Fibroblast of lung (primary cell): ENCODE data around the gene SP140L. TPM values are rescaled to one million over a fixed set of nuclear protein-coding genes. Genes with fewer than 3 reads are reported as not detected.

ENCODE experiments used
- DNase-seq, 2 donors: peaks; one replicate each; pipeline versions ENCODE4 v3.0.0 to v3.0.0-alpha.2; 2010; ENCODE audit warnings: low read depth in 2 of 2
- H2AFZ ChIP-seq: 2 replicates; pipeline ENCODE4 v1.5.1; 2012; ENCODE audit warnings: low read length, control low read depth, inconsistent platforms
- H3K27ac ChIP-seq: 2 replicates; pipeline ENCODE4 v1.5.1; 2011; ENCODE audit warnings: low read length, control low read depth; ENCODE audit not compliant: insufficient read depth
- H3K27me3 ChIP-seq: 2 replicates; pipeline ENCODE4 v1.5.1; 2011; ENCODE audit warnings: mild to moderate bottlenecking, low read length; ENCODE audit not compliant: control insufficient read depth, insufficient read depth
- H3K36me3 ChIP-seq: 2 replicates; pipeline ENCODE4 v1.5.1; 2011; ENCODE audit warnings: low read length; ENCODE audit not compliant: control insufficient read depth, insufficient read depth
- H3K4me1 ChIP-seq: 2 replicates; pipeline ENCODE4 v1.5.1; 2011; ENCODE audit warnings: low read length; ENCODE audit not compliant: control insufficient read depth, insufficient read depth; ENCODE audit errors: extremely low read depth
- H3K4me2 ChIP-seq: 2 replicates; pipeline ENCODE4 v1.5.1; 2011; ENCODE audit warnings: low read length, control low read depth; ENCODE audit not compliant: insufficient read depth; ENCODE audit errors: extremely low read depth
- H3K4me3 ChIP-seq, 4 experiments: fragments of 200-600 bp in 1 of 4; sonication (generic) in 1 of 4; replicated peaks in 1 of 4; 2 replicates each; pipeline ENCODE4 v1.5.1; 2011 to 2016; ENCODE audit warnings: low read length in 4 of 4, low read depth in 3 of 4, mild to moderate bottlenecking in 3 of 4, control low read depth in 2 of 4, inconsistent platforms in 1 of 4, mixed read lengths in 1 of 4; ENCODE audit not compliant: insufficient read depth in 1 of 4; ENCODE audit errors: control extremely low read depth in 1 of 4
- H3K79me2 ChIP-seq: 2 replicates; pipeline ENCODE4 v1.5.1; 2012; ENCODE audit warnings: mild to moderate bottlenecking, low read length, inconsistent platforms; ENCODE audit not compliant: control insufficient read depth, insufficient read depth
- H3K9ac ChIP-seq: 2 replicates; pipeline ENCODE4 v1.5.1; 2011; ENCODE audit warnings: mild to moderate bottlenecking, low read length, control low read depth; ENCODE audit not compliant: insufficient read depth
- H3K9me3 ChIP-seq: 2 replicates; pipeline ENCODE4 v1.5.1; 2012; ENCODE audit warnings: low read depth, low read length; ENCODE audit not compliant: control insufficient read depth, insufficient read depth
- H4K20me1 ChIP-seq: 2 replicates; pipeline ENCODE4 v1.5.1; 2011; ENCODE audit warnings: low read length; ENCODE audit not compliant: control insufficient read depth, insufficient read depth; ENCODE audit errors: extremely low read depth
- EZH2 ChIP-seq: IDR thresholded peaks from 2 replicates; pipeline ENCODE4 v1.5.1; 2012; ENCODE audit warnings: low read length, control low read depth, mild to moderate bottlenecking; ENCODE audit errors: missing control alignments
- polyA plus RNA-seq, 2 donors: library from polyadenylated mRNA; depleted of rRNA in 1 of 2; stranded (reverse) in 1 of 2; unstranded in 1 of 2; fragments of >200 nt; gene quantifications; 2 replicates each; pipeline ENCODE4 v1.2.1, GENCODE V29; 2011 to 2012; ENCODE audit warnings: missing spikeins in 1 of 2
- total RNA-seq: library from RNA; depleted of rRNA; stranded (reverse); fragments of >200 nt; gene quantifications from 2 replicates; pipeline ENCODE4 v1.2.1, GENCODE V29; 2014
- TF ChIP-seq, protein P1 (sequence below), 2 donors: IDR thresholded peaks in 1 of 2; conservative IDR thresholded peaks in 1 of 2; 1 replicate in 1 of 2; 2 replicates in 1 of 2; pipeline ENCODE4 v1.5.1; 2011 to 2012; ENCODE audit warnings: low read length in 2 of 2, control low read depth in 1 of 2, inconsistent platforms in 1 of 2, low read depth in 1 of 2, mild to moderate bottlenecking in 1 of 2

SP140L gene
- total and polyA plus RNA-seq, 2 donors (not counting 1 experiment from before 2014, with no cell fraction given), result 10.9 to 16.9 TPM

- peaks cover 15% of the 10 kb centered on the region for H3K36me3 ChIP-seq
- peaks cover 4% of the 10 kb centered on the region for H3K79me2 ChIP-seq
These were observed 120.0 kb downstream of the SP140L start for GRCh38 chr2:230447036-230447435.

DNA sequence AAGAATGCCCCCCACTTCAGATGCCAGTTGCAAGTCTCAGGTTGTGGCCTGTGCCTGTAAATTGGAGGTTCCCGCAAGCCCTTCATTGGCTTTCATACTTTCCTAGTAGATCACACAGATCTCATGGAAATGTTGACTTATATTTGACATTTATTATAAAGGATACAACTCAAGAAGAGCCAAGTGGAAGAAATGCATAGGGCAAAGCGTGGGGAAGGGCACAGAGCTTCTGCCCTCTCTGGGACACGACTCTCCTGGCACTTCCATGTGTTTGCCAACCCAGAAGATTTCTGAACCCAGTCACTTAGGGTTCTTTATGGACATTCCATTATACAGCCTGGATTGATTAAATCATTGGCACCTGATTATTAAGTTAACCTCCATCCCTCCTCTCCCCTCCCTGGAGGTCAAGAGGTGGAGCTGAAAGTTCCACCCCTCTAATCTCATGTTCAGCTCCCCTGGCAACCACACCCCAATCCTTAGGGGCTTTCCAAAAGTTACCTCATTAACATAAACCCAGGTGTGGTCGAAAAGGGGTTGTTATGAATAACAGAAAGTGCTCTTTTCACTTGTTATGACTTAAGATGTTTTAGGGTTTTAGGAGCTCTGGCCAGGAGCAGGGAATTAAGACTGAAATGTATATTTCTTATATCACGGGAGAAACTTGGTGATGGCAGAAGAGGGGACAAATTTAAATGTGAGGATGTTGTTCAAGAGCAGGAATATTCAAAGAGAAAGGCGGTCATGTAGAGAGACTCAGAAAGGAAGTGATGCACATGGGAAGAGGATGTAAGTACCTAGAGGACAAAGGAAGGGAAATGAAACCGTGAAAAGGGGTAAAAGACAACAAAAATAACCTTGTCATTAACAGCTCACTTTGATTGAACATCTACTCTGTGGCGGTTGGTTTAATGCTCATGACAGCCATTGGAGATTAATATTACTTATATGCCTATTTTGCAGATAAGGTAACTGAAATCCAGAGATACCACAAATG, 120.8 kb downstream of the SP140L start:
- Histone ChIP-seq H3K36me3 (peaks cover 15% of the 10 kb centered on the region), H3K4me2 (no peak overlapping the region), H4K20me1 (no peaks in the 10 kb centered on the region)

More at GRCh38 chr2:230447036-230447435, 120.0 kb downstream of the SP140L start:
- H3K9me3 ChIP-seq, result no peaks in the 10 kb centered on the region
- no peak for DNase-seq
- H3K4me2 ChIP-seq, result no peak overlapping the region
- no peaks in the 10 kb centered on the region for H4K20me1 ChIP-seq
- no peaks in the 10 kb centered on the region for H3K27me3 ChIP-seq
- H3K4me3 ChIP-seq, result no peak overlapping the region
- no peak for TF ChIP-seq EZH2
- TF ChIP-seq, protein P1, sequence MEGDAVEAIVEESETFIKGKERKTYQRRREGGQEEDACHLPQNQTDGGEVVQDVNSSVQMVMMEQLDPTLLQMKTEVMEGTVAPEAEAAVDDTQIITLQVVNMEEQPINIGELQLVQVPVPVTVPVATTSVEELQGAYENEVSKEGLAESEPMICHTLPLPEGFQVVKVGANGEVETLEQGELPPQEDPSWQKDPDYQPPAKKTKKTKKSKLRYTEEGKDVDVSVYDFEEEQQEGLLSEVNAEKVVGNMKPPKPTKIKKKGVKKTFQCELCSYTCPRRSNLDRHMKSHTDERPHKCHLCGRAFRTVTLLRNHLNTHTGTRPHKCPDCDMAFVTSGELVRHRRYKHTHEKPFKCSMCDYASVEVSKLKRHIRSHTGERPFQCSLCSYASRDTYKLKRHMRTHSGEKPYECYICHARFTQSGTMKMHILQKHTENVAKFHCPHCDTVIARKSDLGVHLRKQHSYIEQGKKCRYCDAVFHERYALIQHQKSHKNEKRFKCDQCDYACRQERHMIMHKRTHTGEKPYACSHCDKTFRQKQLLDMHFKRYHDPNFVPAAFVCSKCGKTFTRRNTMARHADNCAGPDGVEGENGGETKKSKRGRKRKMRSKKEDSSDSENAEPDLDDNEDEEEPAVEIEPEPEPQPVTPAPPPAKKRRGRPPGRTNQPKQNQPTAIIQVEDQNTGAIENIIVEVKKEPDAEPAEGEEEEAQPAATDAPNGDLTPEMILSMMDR (conservative IDR thresholded peaks at IDR 0.05 in 1 of 2, IDR thresholded peaks at IDR 0.05 in 1 of 2; ENCODE audit: low read depth in 1 of 2, low read length in 2 of 2), result no peak
- H2AFZ ChIP-seq, result no peak overlapping the region
- no peaks in the 10 kb centered on the region for H3K4me1 ChIP-seq
- H3K27ac ChIP-seq, result no peak overlapping the region
- H3K9ac ChIP-seq, result no peak overlapping the region

GRCh38 chr2:230449901-230450467, 123.0 kb downstream of the SP140L start:
- Histone ChIP-seq H3K4me3 (no peak overlapping the region), H3K9ac (no peak overlapping the region), H3K27me3 (no peaks in the 10 kb centered on the region), H4K20me1 (no peaks in the 10 kb centered on the region), H3K9me3 (no peaks in the 10 kb centered on the region), H3K4me1 (no peaks in the 10 kb centered on the region), H2AFZ (no peak overlapping the region), H3K79me2 (no peaks in the 10 kb centered on the region), H3K36me3 (peaks cover 13% of the 10 kb centered on the region), H3K4me2 (no peak overlapping the region), H3K27ac (no peak overlapping the region)
- DNase-seq, result no peak
- TF ChIP-seq EZH2, result no peak
- TF ChIP-seq, protein P1 (conservative IDR thresholded peaks at IDR 0.05 in 1 of 2, IDR thresholded peaks at IDR 0.05 in 1 of 2; ENCODE audit: low read depth in 1 of 2, low read length in 2 of 2), result no peak

More for the DNA sequence above, 120.8 kb downstream of the SP140L start:
- Histone ChIP-seq H3K4me3 (no peak overlapping the region), H2AFZ (no peak overlapping the region), H3K4me1 (no peaks in the 10 kb centered on the region), H3K9me3 (no peaks in the 10 kb centered on the region), H3K79me2 (peaks cover 3% of the 10 kb centered on the region), H3K9ac (no peak overlapping the region), H3K27me3 (no peaks in the 10 kb centered on the region), H3K27ac (no peak overlapping the region)
- TF ChIP-seq EZH2, result no peak
- TF ChIP-seq, protein P1 (conservative IDR thresholded peaks at IDR 0.05 in 1 of 2, IDR thresholded peaks at IDR 0.05 in 1 of 2; ENCODE audit: low read depth in 1 of 2, low read length in 2 of 2), result no peak
- no peak for DNase-seq
